ENCODE measurements around the gene DNAL1.

DNA sequence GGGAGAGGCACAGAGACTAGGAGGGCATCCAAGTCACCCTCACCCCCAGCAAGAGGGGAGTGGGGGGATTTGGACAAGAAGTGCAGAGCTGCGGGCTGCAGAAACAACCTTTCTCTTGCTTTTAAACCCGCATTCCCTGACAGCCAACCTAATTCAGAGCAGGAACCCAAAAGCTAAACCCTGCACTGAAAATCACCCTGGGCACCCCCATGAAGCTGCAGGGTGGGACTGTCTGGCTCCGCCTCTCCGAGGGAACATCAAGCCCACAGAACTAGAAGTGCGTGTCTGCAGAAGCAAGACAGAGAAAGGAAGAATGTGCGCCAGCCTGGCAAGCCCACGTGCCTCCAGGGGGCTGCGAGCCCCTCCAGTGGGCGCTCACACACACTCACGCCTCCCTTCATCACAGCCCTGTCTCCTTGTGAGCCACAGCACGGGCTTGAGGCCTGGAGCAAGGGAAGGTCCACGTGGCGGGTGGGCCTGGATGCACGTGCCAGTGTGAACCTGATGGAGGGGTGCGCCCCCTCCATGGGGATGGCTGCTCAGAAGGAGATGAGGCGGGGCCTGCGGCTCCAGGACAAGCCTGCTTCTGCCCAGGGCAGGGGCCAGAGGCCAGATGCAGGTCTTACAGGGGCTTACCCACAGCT is 97.2 kb downstream of the DNAL1 start:
- TF ChIP-seq, protein P1, sequence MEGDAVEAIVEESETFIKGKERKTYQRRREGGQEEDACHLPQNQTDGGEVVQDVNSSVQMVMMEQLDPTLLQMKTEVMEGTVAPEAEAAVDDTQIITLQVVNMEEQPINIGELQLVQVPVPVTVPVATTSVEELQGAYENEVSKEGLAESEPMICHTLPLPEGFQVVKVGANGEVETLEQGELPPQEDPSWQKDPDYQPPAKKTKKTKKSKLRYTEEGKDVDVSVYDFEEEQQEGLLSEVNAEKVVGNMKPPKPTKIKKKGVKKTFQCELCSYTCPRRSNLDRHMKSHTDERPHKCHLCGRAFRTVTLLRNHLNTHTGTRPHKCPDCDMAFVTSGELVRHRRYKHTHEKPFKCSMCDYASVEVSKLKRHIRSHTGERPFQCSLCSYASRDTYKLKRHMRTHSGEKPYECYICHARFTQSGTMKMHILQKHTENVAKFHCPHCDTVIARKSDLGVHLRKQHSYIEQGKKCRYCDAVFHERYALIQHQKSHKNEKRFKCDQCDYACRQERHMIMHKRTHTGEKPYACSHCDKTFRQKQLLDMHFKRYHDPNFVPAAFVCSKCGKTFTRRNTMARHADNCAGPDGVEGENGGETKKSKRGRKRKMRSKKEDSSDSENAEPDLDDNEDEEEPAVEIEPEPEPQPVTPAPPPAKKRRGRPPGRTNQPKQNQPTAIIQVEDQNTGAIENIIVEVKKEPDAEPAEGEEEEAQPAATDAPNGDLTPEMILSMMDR (IDR thresholded peaks at IDR 0.05 in 2 of 3, conservative IDR thresholded peaks at IDR 0.05 in 1 of 3; ENCODE audit: control insufficient read depth in 2 of 3, extremely low read depth in 1 of 3, insufficient read depth in 1 of 3, low read depth in 3 of 3, low read length in 3 of 3), result no peak
- TF ChIP-seq STAT3 (IDR thresholded peaks at IDR 0.05; ENCODE audit: low read depth, low read length), result no peak
- TF ChIP-seq, protein P2, sequence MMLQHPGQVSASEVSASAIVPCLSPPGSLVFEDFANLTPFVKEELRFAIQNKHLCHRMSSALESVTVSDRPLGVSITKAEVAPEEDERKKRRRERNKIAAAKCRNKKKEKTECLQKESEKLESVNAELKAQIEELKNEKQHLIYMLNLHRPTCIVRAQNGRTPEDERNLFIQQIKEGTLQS (IDR thresholded peaks at IDR 0.05; ENCODE audit: borderline replicate concordance, extremely low read depth, low read depth, low read length), result no peak
- no peak for TF ChIP-seq RB1 (IDR thresholded peaks at IDR 0.05; ENCODE audit: borderline replicate concordance)
- TF ChIP-seq POLR2AphosphoS5 (IDR thresholded peaks at IDR 0.05; ENCODE audit: low read length), result no peak
- TF ChIP-seq JUNB (IDR thresholded peaks at IDR 0.05), result no peak

Measured in GM12878 (cell line).